Measurements from ENCODE around the gene UNC50.
"Not testable (repeated sequence)": the region's sequence is repeated elsewhere in the genome, so short reads cannot be mapped to it uniquely, and the experiment has no call there.

UNC50 gene

DNA sequence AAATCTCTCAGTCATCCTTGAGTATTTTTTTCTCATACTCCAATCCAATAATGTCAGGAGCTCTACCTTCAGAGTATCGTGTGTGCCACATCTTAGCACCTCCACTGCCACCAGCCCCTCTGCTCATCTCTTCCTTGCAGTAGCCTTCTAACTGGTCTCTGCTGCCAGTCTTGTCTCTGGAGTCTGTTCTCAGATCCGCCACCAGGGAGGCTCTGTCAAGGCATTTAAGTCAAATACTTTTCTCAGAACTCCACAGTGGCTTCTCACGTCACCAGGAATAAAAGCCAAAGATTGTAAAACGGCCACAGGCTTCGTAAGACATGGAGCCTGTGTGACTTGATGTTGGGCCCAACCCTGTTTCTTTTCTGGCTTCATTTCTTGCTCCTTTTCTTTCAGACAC is 7.1 kb downstream of the UNC50 start:
- DNase-seq, result no peak

DNA sequence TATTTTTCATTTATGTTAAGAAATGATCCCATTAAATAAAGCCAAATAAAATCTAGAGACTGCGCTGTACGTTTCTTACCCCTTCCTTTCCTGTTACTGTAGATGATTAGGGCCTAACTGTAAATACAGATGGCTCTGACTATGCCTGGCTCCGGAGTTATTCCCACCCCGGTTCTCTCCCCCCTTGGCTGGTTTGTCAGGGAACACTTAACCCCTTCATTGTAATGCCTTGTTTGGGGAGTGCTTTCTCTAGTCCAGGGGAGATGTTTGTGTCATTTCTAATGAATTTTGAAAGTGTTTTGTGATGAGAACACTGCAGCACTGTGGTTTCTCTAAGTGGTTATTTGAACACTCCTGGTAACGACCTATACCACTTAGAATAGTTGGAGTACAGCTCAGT is 8.8 kb downstream of the UNC50 start:
- DNase-seq, result no peak

DNA sequence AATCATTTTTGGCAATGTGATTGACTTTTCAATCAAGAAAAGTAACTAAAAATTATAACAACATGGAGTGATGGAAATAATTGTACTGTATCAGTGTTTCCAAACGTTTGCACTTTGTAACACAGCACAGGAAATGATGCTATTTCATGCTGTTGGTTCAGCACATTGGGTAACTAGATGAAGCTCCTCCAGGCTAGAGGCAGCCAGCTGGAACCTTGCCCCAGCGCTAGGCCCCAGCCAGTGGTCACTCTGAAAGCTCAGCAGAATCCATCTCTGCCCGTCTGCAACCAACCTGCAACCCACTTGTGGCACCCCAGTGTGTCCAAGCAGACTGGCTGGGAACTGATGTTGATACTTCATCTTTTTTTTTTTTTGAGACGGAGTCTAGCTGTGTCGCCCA is 15.3 kb downstream of the UNC50 start:
- no peak for DNase-seq

DNA sequence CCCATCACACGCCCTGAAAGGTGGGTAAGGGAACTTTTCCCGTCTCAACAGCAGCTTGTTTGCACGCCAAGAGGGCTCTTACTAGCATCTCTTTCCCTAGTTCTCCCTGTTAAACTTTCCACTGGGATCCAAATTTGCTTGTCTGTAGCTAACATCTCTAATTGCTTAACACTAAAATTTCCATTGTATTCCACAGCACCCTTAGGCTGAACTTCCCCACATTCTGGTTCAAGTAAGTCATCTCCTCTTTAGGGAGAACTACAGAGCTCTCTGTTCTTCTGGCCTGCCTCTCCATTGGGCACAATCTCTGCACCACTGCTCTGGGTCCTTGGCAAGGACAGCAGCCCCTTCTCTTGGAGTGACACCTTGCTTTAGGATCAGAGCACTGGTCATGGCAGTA is 24.0 kb downstream of the UNC50 start:
- DNase-seq, result no peak

DNA sequence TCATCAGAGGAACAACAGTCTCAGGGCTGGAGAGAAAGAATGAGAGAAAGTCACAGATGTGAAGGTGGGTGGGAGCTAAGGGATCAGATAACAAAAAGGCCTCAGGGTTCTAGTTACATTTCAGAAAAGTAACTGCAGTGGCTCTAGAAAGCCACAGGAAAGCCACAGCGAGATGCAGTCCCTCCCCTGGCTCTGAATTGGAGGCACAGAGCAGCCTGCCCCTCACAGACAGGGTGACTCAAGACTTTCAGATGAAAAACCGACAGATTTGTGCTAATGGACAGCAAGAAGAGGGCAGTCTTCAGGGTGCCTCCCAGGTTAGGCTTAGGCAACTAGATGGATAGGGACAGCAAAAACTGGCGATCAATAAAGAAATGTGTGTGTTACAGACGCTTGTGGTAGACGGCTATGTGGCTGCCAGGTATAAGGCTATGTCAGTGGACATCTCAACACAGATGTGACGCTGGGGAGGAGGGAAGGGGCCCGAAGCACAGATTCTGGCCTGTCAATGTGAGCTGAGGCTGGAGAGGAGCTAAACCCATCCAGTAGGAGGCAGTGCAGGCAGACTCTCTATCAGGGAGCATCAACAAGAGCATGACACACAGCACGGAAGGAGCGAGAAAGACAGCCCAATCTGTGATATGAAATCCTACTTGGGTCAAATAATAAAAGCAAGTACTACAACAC is 26.2 kb downstream of the UNC50 start:
- DNase-seq, result no peak

DNA sequence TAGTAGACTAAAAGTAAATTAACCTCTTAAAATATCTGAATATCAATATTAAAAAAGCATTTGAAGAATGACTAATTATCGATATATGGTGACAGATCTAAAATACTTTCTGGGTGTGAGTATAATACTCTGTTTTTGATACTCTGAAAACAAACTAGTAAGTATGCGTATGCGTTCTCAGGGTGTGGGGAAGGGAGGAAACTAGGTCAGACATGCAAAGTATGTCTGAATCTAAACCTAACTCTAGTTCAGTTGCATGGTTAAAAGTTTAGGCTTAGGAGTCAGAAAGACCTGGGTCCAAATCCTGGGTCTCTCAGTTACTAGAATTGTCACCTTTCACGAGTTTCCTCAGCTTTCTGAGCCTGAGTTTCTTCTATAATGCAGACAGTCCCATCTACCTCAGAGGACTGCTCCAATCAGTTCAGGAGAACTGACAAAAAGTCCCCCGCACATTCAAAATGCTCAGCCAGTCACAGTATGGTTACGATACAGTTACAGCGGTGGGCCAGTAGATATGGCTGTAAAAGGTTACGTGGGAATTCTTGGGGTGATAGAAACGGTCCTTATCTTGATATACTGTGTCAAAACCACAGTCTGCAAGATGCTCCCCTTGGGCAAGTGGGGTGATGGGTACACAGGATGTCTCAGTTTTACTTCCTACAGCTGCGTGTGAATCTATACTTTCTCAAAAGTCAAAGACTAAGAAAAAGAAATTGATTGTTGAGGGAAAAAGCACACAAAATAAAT is 29.2 kb downstream of the UNC50 start:
- no peak for DNase-seq

GRCh38 chr2:98643496-98644100 is 35.2 kb downstream of the UNC50 start:
- DNase-seq, result no peak

DNA sequence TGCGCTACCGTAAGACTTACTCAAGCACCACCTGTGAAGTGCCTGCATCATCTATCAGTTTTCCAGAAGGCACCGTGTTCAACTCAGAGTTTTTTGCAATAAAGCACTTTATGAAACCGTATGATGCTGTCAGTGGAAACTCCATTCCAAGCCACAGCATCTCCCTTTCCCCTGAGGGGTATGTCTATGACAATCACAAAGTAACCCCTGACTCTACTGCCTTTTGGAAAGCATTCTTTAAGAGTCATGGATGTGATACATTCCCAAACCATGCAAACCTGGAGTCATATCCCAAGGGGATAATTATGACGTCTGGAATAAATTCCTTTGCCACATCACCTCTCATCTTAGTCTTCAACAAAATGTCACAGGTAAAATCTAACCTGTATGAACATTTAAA is 39.2 kb downstream of the UNC50 start:
- DNase-seq, result no peak

DNA sequence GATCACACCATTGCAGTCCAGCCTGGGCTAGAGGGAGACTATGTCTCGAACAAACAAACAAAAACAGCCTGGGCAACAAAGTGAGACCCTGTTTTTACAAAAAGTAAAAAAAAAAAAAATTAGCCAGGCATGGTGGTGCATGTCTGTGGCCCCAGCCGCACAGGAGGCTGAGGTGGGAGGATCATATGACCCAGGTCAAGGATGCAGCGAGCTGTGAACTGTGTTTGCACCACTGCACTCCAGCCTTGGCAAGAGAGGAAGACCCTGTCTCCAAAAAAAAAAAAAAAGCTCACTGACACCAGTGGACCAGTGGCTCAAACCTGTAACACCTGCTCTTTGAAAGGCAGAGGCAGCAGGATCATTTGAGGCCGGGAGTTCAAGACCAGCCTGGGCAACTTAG is 40.1 kb downstream of the UNC50 start:
- DNase-seq, result no peak

- peak; percentile 91 for DNase-seq
Observed at GRCh38 chr2:98649135-98649991, 41.0 kb downstream of the UNC50 start.

DNA sequence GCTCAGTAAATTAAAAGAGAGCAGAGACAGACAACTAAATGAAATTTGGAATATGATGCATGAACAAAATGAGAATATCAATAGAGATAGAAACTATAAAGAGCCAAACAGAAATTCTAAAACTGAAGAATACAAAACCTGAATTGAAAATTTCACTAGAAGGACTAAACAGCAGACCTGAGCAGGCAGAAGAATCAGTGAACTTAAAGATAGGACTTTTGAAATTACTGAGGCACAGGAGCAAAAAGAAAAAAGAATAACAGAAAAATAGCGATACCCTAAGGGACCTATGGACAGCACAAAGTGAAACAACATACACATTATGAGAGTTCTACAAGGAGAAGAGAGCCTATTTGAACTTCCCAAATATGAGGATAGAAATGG is 41.6 kb downstream of the UNC50 start:
- no peak for DNase-seq

- no peak for DNase-seq
Observed at GRCh38 chr2:98650998-98651397, 42.6 kb downstream of the UNC50 start.

DNA sequence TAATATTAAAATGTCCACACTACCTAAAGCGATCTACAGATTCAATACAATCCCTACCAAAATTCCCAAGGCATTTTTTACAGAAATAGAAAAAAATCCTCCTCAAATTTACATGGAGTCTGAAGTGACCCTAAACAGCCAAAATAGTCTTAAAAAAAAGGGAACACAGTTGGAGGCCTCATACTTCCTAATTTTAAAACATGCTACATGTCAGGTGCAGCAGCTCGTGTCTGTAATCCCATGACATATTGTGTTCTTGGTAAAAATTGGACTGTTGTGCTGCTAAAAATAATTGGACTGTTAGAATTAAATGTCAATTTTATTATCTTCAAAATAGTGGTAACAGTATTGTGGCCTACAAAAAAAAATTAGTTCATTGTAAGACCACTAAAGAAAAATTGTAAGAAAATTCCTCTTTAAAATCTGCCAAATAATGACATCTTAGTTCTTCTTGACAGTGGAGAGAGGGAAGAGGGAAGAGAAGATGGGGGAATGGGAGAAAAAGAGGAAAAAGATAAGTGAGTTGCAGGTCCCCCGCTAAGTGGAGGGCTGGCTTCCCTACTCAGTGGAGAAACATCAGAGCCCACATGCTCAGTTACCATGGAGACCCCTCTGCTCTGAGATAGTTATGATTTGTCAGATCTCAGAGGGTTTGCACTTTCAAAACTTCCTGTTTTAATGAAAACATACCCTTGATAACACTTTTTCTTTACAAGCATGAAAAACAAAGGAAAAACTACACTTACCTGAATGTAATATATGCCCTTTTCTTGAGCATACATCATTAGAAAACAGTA is 46.5 kb downstream of the UNC50 start:
- no peak for DNase-seq

- no peak for DNase-seq
Observed at GRCh38 chr2:98656800-98657199, 48.4 kb downstream of the UNC50 start.

- DNase-seq, result no peak
Observed at GRCh38 chr2:98658816-98659490, 50.6 kb downstream of the UNC50 start.

DNA sequence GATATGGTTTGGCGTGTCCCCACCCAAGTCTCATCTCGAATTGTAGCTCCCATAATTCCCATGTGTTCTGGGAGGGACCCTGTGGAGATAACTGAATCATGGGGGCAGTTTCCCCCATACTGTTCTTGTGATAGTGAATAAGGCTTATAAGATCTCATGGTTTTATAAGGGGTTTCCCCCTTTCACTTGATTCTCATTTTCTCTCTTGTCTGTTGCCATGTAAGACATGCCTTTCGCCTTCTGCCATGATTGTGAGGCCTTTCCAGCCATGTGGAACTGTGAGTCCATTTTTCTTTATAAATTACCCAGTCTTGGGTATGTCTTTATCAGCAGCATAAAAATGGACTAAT is 51.1 kb downstream of the UNC50 start:
- DNase-seq, result not testable (repeated sequence)

GRCh38 chr2:98663511-98664090 is 55.2 kb downstream of the UNC50 start:
- DNase-seq, result no peak

DNA sequence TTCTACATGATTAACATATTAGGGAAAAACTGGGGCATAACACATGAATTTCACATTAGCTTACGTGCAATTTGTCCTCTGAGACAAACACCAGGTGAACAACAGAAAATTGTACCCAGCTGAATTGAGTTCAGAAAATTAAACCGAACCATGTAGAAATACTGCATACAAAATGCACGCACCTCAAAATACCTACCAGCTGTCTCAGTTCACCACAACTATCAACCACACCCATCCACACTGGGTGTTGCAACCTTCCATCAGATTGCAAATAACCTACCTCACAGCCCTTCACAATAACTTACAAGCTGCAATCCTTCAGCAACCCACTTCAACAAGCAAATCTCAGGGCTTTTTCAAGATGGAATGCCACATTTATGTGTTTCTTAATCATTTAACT is 55.9 kb downstream of the UNC50 start:
- DNase-seq, result no peak

DNA sequence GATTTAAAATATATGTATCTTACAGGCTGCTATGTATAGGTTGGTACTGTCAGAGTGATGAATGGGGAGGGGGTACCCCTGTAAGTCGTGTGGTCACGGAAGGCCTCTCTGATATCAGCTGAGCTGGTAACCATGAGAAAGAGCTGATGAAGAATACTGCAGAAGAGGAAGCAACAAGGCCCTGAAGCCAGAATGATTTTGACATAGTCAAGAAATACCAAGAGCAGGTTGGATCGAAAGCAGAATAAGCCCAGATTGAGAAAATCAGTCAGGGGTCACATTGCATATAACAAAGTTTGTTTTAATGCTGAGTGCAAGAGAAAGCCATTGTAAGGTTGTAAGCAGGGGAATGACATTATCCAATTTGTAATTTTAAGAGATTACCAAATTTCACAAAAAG is 57.3 kb downstream of the UNC50 start:
- DNase-seq, result no peak

Data from NCI-H1694 (cell line).